Measurements from ENCODE around the gene GRAMD1C. TPM values are rescaled to one million over a fixed set of nuclear protein-coding genes. Genes with fewer than 3 reads are reported as not detected.

Gene GRAMD1C
- total and polyA plus RNA-seq, 12 donors: 0.37 to 4.7 (median 1.2) TPM

- Histone ChIP-seq H3K4me1 (no peaks in the 10 kb centered on the region), H3K4me3 (no peak overlapping the region), H3K9me3 (no peaks in the 10 kb centered on the region), H3K27ac (no peak overlapping the region), H3K27me3 (no peaks in the 10 kb centered on the region), H3K36me3 (peaks cover 0 to 100% (median 56%) of the 10 kb centered on the region in 9 donors)
- DNase-seq (no peak), ATAC-seq (no peak)
- TF ChIP-seq CTCF (IDR thresholded peaks at IDR 0.05): no peak
- intact Hi-C loops (cut with DNase I): no loop called here
- 97 to 100% methylated on average over 3 of the region's 3 CpGs for WGBS, 2 donors
These were observed 35.7 kb upstream of the GRAMD1C start for GRCh38 chr3:113802795-113803455.

- Histone ChIP-seq H3K27ac (no peak overlapping the region), H3K4me3 (no peak overlapping the region), H3K27me3 (no peaks in the 10 kb centered on the region), H3K4me1 (no peaks in the 10 kb centered on the region), H3K9me3 (no peaks in the 10 kb centered on the region), H3K36me3 (peaks cover 0 to 100% (median 52%) of the 10 kb centered on the region in 9 donors)
- intact Hi-C loops (cut with DNase I): no loop called here
- DNase-seq (no peak), ATAC-seq (no peak)
- 76 to 82% methylated on average over 4 of the region's 4 CpGs for WGBS, 2 donors
- TF ChIP-seq CTCF (IDR thresholded peaks at IDR 0.05): no peak
These were observed 33.9 kb upstream of the GRAMD1C start for GRCh38 chr3:113804661-113805060.

- no peak for TF ChIP-seq CTCF (IDR thresholded peaks at IDR 0.05)
- Histone ChIP-seq H3K36me3 (peaks cover 0 to 100% (median 58%) of the 10 kb centered on the region in 9 donors), H3K4me1 (no peaks in the 10 kb centered on the region), H3K27ac (no peak overlapping the region), H3K27me3 (no peaks in the 10 kb centered on the region), H3K4me3 (no peak overlapping the region), H3K9me3 (no peaks in the 10 kb centered on the region)
- 87 to 89% methylated on average over 3 of the region's 3 CpGs for WGBS, 2 donors
- intact Hi-C loops (cut with DNase I): no loop called here
- ATAC-seq (no peak), DNase-seq (no peak)
These were observed 33.3 kb upstream of the GRAMD1C start for GRCh38 chr3:113805249-113805648.

- WGBS, 2 donors: 77 to 83% methylated on average over 3 of the region's 3 CpGs
- H3K36me3 ChIP-seq: peaks cover 0 to 51% (median 21%) of the 10 kb centered on the region in 9 donors
These were observed 25.7 kb upstream of the GRAMD1C start for GRCh38 chr3:113812854-113813253.

More at GRCh38 chr3:113812854-113813253, 25.7 kb upstream of the GRAMD1C start:
- DNase-seq (no peak), ATAC-seq (no peak)
- intact Hi-C loops (cut with DNase I): no loop called here
- Histone ChIP-seq H3K4me1 (no peaks in the 10 kb centered on the region), H3K27ac (no peak overlapping the region), H3K4me3 (no peak overlapping the region), H3K27me3 (no peaks in the 10 kb centered on the region), H3K9me3 (no peaks in the 10 kb centered on the region)
- TF ChIP-seq CTCF (IDR thresholded peaks at IDR 0.05): no peak
